Cardiac muscle cell (in vitro differentiated cells and primary cell): Measurements from ENCODE around the gene MED4. TPM values are rescaled to one million over a fixed set of nuclear protein-coding genes. Genes with fewer than 3 reads are reported as not detected.

Experiments used
- DNase-seq, 2 donors: peaks; one replicate each; pipeline versions ENCODE4 v3.0.0 to v3.0.0-alpha.2; 2010 to 2017; ENCODE audit warnings: low read depth in 1 of 2, low spot score in 1 of 2
- H3K27ac ChIP-seq: fragments of 200-600 bp; sonication (generic); 2 replicates; pipeline ENCODE4 v1.5.1; 2016
- H3K27me3 ChIP-seq: fragments of 200-600 bp; sonication (generic); 2 replicates; pipeline ENCODE4 v1.6.0; 2016; ENCODE audit warnings: control low read depth
- H3K36me3 ChIP-seq: fragments of 200-600 bp; sonication (generic); 2 replicates; pipeline ENCODE4 v1.5.1; 2016; ENCODE audit warnings: control low read depth
- H3K4me1 ChIP-seq: fragments of 200-600 bp; sonication (generic); 2 replicates; pipeline ENCODE4 v1.8.1; 2017; ENCODE audit warnings: low read depth, mild to moderate bottlenecking, mixed run types
- H3K4me3 ChIP-seq: fragments of 200-600 bp; sonication (generic); 2 replicates; pipeline ENCODE4 v1.5.1; 2016; ENCODE audit warnings: mild to moderate bottlenecking
- H3K9me3 ChIP-seq: fragments of 200-600 bp; sonication (generic); 2 replicates; pipeline ENCODE4 v1.5.1; 2017; ENCODE audit warnings: low read depth, mild to moderate bottlenecking, control low read depth
- CTCF ChIP-seq: IDR thresholded peaks from 2 replicates; pipeline ENCODE4 v1.5.1; 2012; ENCODE audit warnings: low read depth, mild to moderate bottlenecking, low read length
- polyA plus RNA-seq: library from polyadenylated mRNA; unstranded; fragments of >200 nt; fragmentation: Nextera tagmentation; extraction: Ambion mirVana; gene quantifications from 2 replicates; pipeline ENCODE4 v1.2.1, GENCODE V29; 2016
- total RNA-seq: library from RNA; depleted of rRNA; stranded (reverse); fragments of >200 nt; gene quantifications from 2 replicates; pipeline ENCODE4 v1.2.3, GENCODE V29; 2016

Gene MED4
- total and polyA plus RNA-seq, 2 experiments from 2014 or later: 22.4 to 77.3 TPM

GRCh38 chr13:48050550-48050949 is 44.4 kb downstream of the MED4 start:
- TF ChIP-seq CTCF: no peak
- H3K27me3 ChIP-seq: no peaks in the 10 kb centered on the region
- H3K4me3 ChIP-seq: no peak overlapping the region
- H3K4me1 ChIP-seq: no peaks in the 10 kb centered on the region
- DNase-seq: no peak
- no peak overlapping the region for H3K27ac ChIP-seq
- peaks cover 19% of the 10 kb centered on the region for H3K36me3 ChIP-seq
- H3K9me3 ChIP-seq: no peaks in the 10 kb centered on the region

DNA sequence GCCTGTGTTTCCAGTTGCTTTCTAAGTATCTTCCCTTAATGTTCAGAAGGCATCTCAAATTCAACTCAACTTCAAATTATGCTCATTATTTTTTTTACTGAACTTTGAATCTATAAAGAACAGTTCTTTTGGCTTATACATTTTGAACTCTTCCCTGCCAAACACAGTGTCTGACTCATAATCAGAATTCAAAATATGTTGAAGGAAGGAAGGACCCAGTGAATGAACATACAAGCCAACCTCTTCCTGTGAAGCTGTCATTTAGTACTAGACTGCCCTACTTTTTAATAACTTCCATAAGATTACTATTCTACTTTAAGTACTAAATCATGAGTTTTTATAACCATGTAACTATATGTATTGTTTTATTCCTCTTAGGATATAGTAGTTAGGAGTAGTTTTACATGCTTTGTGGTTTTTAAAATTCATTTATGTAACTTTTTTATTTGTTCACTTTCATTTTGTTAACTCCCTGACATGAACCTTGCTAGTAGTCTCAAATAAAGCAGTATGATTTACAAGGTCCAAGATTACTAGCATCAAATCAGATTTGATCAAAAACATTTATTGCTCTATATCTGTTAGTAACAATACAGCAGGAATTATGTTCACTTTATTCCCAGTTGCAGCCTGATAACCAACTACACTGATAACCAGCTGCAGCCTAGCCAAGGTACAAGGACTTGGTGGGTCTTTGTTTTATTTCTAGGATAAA is 51.0 kb downstream of the MED4 start:
- no peak for TF ChIP-seq CTCF

DNA sequence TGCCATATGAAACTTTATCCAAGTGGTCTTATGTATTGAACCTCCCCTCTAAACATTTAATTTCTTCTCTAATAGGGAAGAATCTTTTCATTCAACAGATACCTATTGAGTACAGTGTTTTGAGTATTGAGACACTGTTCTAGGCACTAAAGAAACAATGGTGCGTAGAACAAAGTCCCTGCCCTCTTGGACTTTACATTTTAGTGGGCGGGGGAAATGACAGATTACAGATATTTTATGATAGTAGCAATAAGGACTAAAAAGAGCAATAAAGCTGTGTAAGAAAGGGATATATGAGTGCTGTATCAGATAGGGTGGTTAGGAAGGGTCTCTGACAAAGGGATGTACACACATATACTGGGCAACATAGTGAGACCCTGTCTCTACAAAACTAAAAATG is 52.0 kb downstream of the MED4 start:
- no peak for TF ChIP-seq CTCF
- no peaks in the 10 kb centered on the region for H3K4me1 ChIP-seq
- no peak overlapping the region for H3K4me3 ChIP-seq
- peaks cover 6% of the 10 kb centered on the region for H3K36me3 ChIP-seq
- H3K27ac ChIP-seq: no peak overlapping the region
- DNase-seq: no peak
- H3K9me3 ChIP-seq: no peaks in the 10 kb centered on the region
- no peaks in the 10 kb centered on the region for H3K27me3 ChIP-seq

More for the DNA sequence above, 51.0 kb downstream of the MED4 start:
- no peaks in the 10 kb centered on the region for H3K4me1 ChIP-seq
- no peaks in the 10 kb centered on the region for H3K9me3 ChIP-seq
- no peaks in the 10 kb centered on the region for H3K27me3 ChIP-seq
- peaks cover 10% of the 10 kb centered on the region for H3K36me3 ChIP-seq
- H3K27ac ChIP-seq: no peak overlapping the region
- peak in 1 of 2 donors; percentile 61 for DNase-seq
- no peak overlapping the region for H3K4me3 ChIP-seq

DNA sequence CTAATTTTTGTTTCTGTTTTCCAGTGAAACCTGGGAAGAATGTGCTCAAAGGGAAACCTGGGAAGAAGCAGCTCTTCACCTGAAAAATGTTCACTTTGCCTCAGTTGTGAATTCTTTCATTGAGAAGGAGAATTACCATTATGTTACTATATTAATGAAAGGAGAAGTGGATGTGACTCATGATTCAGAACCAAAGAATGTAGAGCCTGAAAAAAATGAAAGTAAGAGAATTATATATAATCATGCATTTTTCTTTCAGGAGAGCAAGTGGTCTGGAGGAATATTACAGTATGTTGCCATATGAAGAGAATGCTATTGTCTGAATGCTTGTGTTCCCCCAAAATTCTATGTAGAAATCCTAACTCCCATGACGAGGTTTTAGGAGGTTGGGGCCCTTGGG is 54.0 kb downstream of the MED4 start:
- H3K4me1 ChIP-seq: peaks cover 5% of the 10 kb centered on the region
- H3K36me3 ChIP-seq: no peaks in the 10 kb centered on the region
- H3K4me3 ChIP-seq: no peak overlapping the region
- no peak for TF ChIP-seq CTCF
- no peak overlapping the region for H3K27ac ChIP-seq
- H3K9me3 ChIP-seq: no peaks in the 10 kb centered on the region
- DNase-seq: no peak
- no peaks in the 10 kb centered on the region for H3K27me3 ChIP-seq

DNA sequence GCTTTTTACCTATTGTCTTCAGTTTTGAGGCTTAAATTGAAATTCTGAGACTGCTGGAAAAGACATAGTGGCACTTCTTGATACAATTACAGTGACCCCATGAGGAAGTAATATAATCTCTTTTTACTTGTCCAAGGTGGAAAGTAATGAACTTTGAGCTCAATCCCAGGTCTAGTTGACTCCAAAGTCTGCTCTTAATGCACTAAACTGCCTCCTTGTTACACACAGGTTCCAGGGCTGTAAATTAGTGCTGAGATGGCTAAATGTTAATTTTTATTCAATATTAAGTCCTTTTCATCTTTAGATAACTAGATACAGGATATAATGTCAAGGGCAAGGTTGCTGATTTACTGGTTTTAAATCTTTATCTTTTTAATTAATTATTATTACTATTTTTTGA is 54.9 kb downstream of the MED4 start:
- Histone ChIP-seq H3K4me3 (no peak overlapping the region), H3K4me1 (peaks cover 5% of the 10 kb centered on the region), H3K27me3 (no peaks in the 10 kb centered on the region), H3K27ac (no peak overlapping the region), H3K9me3 (no peaks in the 10 kb centered on the region), H3K36me3 (no peaks in the 10 kb centered on the region)
- TF ChIP-seq CTCF: no peak
- DNase-seq: no peak

DNA sequence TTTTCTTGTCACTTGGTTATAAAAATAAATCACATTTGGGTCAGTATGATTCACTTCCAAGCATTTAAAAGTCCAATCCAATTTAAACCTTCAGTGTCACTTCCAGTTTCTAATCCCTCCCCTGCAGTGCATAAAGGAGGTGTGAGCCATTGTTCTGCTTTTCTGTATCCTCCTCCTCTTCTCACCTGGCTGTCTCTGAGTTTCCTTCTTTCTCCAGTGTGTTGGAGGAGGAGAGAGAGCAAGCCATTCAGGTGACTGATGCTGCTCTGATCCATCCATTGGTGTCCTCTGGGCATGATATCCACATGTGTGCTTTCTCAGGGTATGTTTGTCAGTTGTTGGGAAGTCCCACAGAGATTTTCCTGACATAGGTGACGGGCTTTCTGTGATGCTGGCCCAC is 56.1 kb downstream of the MED4 start:
- Histone ChIP-seq H3K27ac (no peak overlapping the region), H3K4me3 (no peak overlapping the region), H3K27me3 (no peaks in the 10 kb centered on the region), H3K4me1 (peaks cover 5% of the 10 kb centered on the region), H3K36me3 (no peaks in the 10 kb centered on the region), H3K9me3 (no peaks in the 10 kb centered on the region)
- no peak for DNase-seq
- TF ChIP-seq CTCF: no peak
